Transverse colon (tissue), 4 donors: ENCODE data around the gene SIM2. TPM values are rescaled to one million over a fixed set of nuclear protein-coding genes. Genes with fewer than 3 reads are reported as not detected.

Experiments
- DNase-seq: peaks from one replicate; pipeline ENCODE4 v3.0.0-alpha.2; 2019
- H3K27ac ChIP-seq, 4 donors: fragments of 200-600 bp; sonication (generic); 2 replicates each; pipeline ENCODE4 v1.5.1; 2016 to 2018; ENCODE audit warnings: inconsistent platforms in 4 of 4
- H3K27me3 ChIP-seq: fragments of 200-600 bp; sonication (generic); 2 replicates; pipeline ENCODE4 v1.5.1; 2017; ENCODE audit warnings: inconsistent platforms
- H3K36me3 ChIP-seq, 4 donors: fragments of 200-600 bp; sonication (generic); 2 replicates each; pipeline ENCODE4 v1.5.1; 2017 to 2019; ENCODE audit warnings: inconsistent platforms in 4 of 4
- H3K4me1 ChIP-seq, 4 donors: fragments of 200-600 bp; sonication (generic); 2 replicates each; pipeline ENCODE4 v1.5.1; 2017 to 2020; ENCODE audit warnings: inconsistent platforms in 4 of 4
- H3K4me3 ChIP-seq, 4 donors: fragments of 200-600 bp; sonication (generic); 1 replicate in 1 of 4; 2 replicates in 3 of 4; pipeline versions ENCODE4 v1.5.1 to v1.6.1; 2017 to 2019; ENCODE audit warnings: inconsistent platforms in 4 of 4
- H3K9me3 ChIP-seq, 2 donors: fragments of 200-600 bp; sonication (generic); 2 replicates each; pipeline ENCODE4 v1.5.1; 2017 to 2019; ENCODE audit warnings: inconsistent platforms in 2 of 2
- CTCF ChIP-seq, 5 experiments: fragments of 200-600 bp in 3 of 5; fragments of 450-650 bp in 2 of 5; sonication (generic) in 3 of 5; IDR thresholded peaks; 1 replicate in 2 of 5; 2 replicates in 3 of 5; pipeline ENCODE4 v1.5.1; 2016 to 2017; ENCODE audit warnings: antibody characterized with exemption in 5 of 5, inconsistent platforms in 3 of 5, mild to moderate bottlenecking in 2 of 5, moderate library complexity in 1 of 5
- EP300 ChIP-seq: sonication (generic); formaldehyde crosslinking; IDR thresholded peaks from one replicate; pipeline ENCODE4 v1.6.1; 2017; ENCODE audit warnings: antibody characterized with exemption, low read depth
- POLR2A ChIP-seq: fragments of 450-650 bp; IDR thresholded peaks from one replicate; pipeline ENCODE4 v1.6.1; 2016; ENCODE audit warnings: antibody characterized with exemption, mild to moderate bottlenecking, moderate library complexity
- POLR2AphosphoS5 ChIP-seq, 3 donors: sonication (generic); formaldehyde crosslinking; IDR thresholded peaks; one replicate each; pipeline ENCODE4 v1.6.1; 2016; ENCODE audit warnings: antibody characterized with exemption in 3 of 3
- WGBS, 2 donors: methylation state at CpG; one replicate each; pipeline ENCODE4 v1.1.5; 2018; ENCODE audit warnings: low coverage in 1 of 2; 5-methylcytosine and 5-hydroxymethylcytosine counted together
- in situ Hi-C, 4 donors: fragments of 200-750 bp; cut with MboI; loops; one replicate each; pipeline versions ENCODE4 v1.15.0 to v1.15.1; 2017; ENCODE audit warnings: low sequenced_read_pairs in 3 of 4, low pct_ligation_motif_present in 1 of 4, low pct_unique_long_range_greater_than_20kb in 1 of 4
- intact Hi-C: fragments of 100-400 bp; cut with DNase I; formaldehyde crosslinking; loops from one replicate; pipeline ENCODE4 v1.15.1; 2023; ENCODE audit warnings: low total_unique reads
- total RNA-seq, 4 donors: library from RNA; depleted of rRNA; stranded (reverse); fragments of >200 nt; gene quantifications; one replicate each; pipeline ENCODE4 v1.1.0, GENCODE V29; 2016

The SIM2 gene
- total RNA-seq, 4 donors from 2014 or later = 0.32 TPM; not detected in 3

DNA sequence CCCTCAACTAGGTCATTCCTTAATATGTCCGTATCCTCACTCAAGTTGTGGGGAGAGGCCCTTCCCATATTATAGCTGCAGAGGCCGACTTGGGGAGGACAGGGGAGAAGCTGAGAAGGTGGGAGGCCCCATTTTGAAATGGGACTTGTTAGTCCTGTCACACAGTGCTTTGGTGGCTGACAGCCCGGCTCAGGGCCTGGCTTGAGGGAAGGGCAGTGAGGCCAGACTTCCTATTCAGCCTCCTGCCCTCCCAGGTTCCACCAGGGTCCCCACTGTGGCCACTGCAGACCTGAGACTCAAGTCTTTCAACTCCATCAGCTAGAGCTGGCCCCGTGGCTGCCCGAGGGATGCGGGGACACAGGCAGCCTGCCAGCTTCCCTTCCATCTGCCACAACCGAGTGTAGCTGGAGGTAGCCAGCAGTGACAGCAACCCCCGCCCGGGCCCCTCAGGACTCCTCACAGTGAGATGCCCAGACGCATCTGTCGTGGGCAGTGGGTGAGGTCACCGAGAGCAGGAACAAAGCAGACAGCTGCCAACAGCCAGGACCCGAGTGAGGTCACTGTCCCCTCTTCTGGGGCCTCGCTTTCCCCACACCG lies 36.9 kb downstream of the SIM2 start:
- Histone ChIP-seq H3K27me3 (peaks cover 31% of the 10 kb centered on the region), H3K36me3 (no peaks in the 10 kb centered on the region), H3K9me3 (no peaks in the 10 kb centered on the region), H3K4me3 (no peak overlapping the region), H3K4me1 (no peaks in the 10 kb centered on the region), H3K27ac (no peak overlapping the region)
- no peak for TF ChIP-seq POLR2AphosphoS5 (IDR thresholded peaks at IDR 0.05)
- no peak for TF ChIP-seq POLR2A
- no peak for TF ChIP-seq CTCF (IDR thresholded peaks at IDR 0.05)
- no peak for TF ChIP-seq EP300
- no peak for DNase-seq
- in situ Hi-C loops = no loop called here
- 75% methylated on average over 9 of the region's 15 CpGs; no CpG with 5 or more reads in 1 of the 2 donors for WGBS, 2 donors
- intact Hi-C loops = no loop called here

DNA sequence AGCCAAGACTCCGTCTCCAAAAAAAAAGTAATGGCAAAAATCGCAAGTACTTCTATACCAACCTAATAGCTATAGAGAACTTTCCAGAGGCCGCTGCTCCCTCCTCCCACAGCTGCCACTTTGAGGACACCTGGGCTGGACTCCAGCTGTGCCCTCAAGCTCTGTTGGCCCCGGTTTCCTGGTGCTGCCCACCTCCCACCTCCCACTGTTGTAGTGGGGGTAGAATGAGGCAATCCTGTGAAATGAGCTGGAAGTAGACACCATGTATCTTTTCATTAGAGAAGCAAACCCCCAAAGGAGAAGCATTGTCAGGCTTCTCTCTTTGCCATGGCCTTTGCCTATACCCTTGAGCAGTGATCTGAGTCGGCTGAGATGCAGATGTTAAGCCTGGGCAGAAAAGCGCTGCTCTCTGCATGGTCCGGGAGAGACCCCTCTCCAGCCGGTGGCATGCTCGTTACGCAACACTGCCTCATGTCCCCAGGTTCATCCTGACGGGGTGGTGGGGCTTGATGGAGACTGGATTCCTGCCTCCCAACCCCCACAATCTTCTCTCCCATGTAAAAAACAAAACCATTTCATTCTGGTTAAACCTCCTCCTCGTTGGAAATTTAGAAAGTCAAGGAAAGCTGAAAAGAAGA lies 39.7 kb downstream of the SIM2 start:
- H3K27ac ChIP-seq = no peak overlapping the region
- WGBS, 2 donors = 43 to 71% methylated on average over 2 to 12 of the region's 12 CpGs
- peaks cover 24% of the 10 kb centered on the region for H3K27me3 ChIP-seq
- in situ Hi-C loops (no loop called here), intact Hi-C loops (no loop called here)
- H3K9me3 ChIP-seq = no peaks in the 10 kb centered on the region
- H3K4me1 ChIP-seq = no peaks in the 10 kb centered on the region
- TF ChIP-seq POLR2A = no peak
- TF ChIP-seq CTCF (IDR thresholded peaks at IDR 0.05) = no peak
- no peak for TF ChIP-seq POLR2AphosphoS5 (IDR thresholded peaks at IDR 0.05)
- no peak for TF ChIP-seq EP300
- no peak overlapping the region for H3K4me3 ChIP-seq
- no peak for DNase-seq
- no peaks in the 10 kb centered on the region for H3K36me3 ChIP-seq

- WGBS, 2 donors = 86 to 97% methylated on average over 16 to 21 of the region's 21 CpGs
- DNase-seq = no peak
- Histone ChIP-seq H3K36me3 (no peaks in the 10 kb centered on the region), H3K9me3 (no peaks in the 10 kb centered on the region), H3K27me3 (peaks cover 33% of the 10 kb centered on the region), H3K4me1 (no peaks in the 10 kb centered on the region), H3K4me3 (no peak overlapping the region), H3K27ac (no peak overlapping the region)
- TF ChIP-seq POLR2A (no peak), CTCF (IDR thresholded peaks at IDR 0.05) (no peak), POLR2AphosphoS5 (IDR thresholded peaks at IDR 0.05) (no peak), EP300 (no peak)
- intact Hi-C loops = no loop called here
- in situ Hi-C loops = no loop called here
These were observed 42.6 kb downstream of the SIM2 start for GRCh38 chr21:36741506-36741905.

DNA sequence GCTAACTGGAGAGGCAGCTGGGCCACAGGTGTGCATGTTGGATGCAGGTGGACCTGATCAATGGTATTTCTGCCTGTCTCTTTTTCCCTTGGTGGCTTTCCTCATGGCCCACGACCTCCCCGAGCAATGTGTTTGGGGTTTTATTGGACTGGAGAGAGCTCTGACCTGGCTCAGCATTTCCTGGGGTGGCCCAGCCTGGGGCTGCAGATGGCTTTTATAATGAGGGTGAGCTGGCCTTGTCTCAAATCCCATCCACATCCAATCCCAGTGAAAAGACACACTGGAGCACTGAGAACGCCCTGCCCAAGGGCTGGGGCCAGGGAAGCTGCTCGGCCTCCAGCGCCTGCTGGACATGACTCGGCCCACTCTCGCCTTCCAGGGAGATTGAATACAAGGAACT lies 44.1 kb downstream of the SIM2 start:
- Histone ChIP-seq H3K9me3 (no peaks in the 10 kb centered on the region), H3K4me1 (peaks cover 0 to 7% (median 4%) of the 10 kb centered on the region in 4 donors), H3K4me3 (no peak overlapping the region), H3K27ac (no peak overlapping the region), H3K27me3 (peaks cover 36% of the 10 kb centered on the region), H3K36me3 (no peaks in the 10 kb centered on the region)
- intact Hi-C loops = no loop called here
- WGBS, 2 donors = 92 to 100% methylated on average over 2 to 7 of the region's 7 CpGs
- in situ Hi-C loops = no loop called here
- TF ChIP-seq POLR2A (no peak), POLR2AphosphoS5 (IDR thresholded peaks at IDR 0.05) (no peak), EP300 (no peak), CTCF (IDR thresholded peaks at IDR 0.05) (no peak)
- no peak for DNase-seq
